Skeletal muscle tissue (tissue), 4 donors: ENCODE results near the gene SLC17A5. TPM values are rescaled to one million over a fixed set of nuclear protein-coding genes. Genes with fewer than 3 reads are reported as not detected.
"Not testable (repeated sequence)": the region's sequence is repeated elsewhere in the genome, so short reads cannot be mapped to it uniquely, and the experiment has no call there.

ENCODE experiments used
- H3K27ac ChIP-seq: one replicate; pipeline ENCODE4 v1.7.0; 2013; ENCODE audit warnings: mild to moderate bottlenecking, low read depth, low read length, inconsistent platforms
- H3K27me3 ChIP-seq, 3 donors: one replicate each; pipeline ENCODE4 v1.7.0; 2013; ENCODE audit warnings: low read length in 3 of 3; ENCODE audit not compliant: control insufficient read depth in 3 of 3, insufficient read depth in 3 of 3
- H3K36me3 ChIP-seq, 3 donors: one replicate each; pipeline ENCODE4 v1.7.0; 2013; ENCODE audit warnings: low read length in 3 of 3; ENCODE audit not compliant: control insufficient read depth in 3 of 3, insufficient read depth in 3 of 3
- H3K4me1 ChIP-seq, 3 donors: one replicate each; pipeline ENCODE4 v1.7.0; 2013; ENCODE audit warnings: low read length in 3 of 3, mild to moderate bottlenecking in 3 of 3; ENCODE audit not compliant: control insufficient read depth in 3 of 3, insufficient read depth in 3 of 3
- H3K4me3 ChIP-seq, 3 donors: one replicate each; pipeline ENCODE4 v1.7.0; 2013; ENCODE audit warnings: low read length in 3 of 3
- H3K9ac ChIP-seq, 3 donors: one replicate each; pipeline ENCODE4 v1.7.0; 2013; ENCODE audit warnings: low read length in 3 of 3, mild to moderate bottlenecking in 3 of 3, moderate library complexity in 2 of 3, low read depth in 1 of 3
- H3K9me3 ChIP-seq, 3 donors: one replicate each; pipeline ENCODE4 v1.7.0; 2013; ENCODE audit warnings: low read length in 3 of 3; ENCODE audit not compliant: control insufficient read depth in 3 of 3
- total RNA-seq: library from RNA; depleted of rRNA; stranded (reverse); fragments of >200 nt; gene quantifications from one replicate; pipeline ENCODE4 v1.2.3, GENCODE V29; 2014
- donor health status: Osteomylitis.

Gene SLC17A5
- total RNA-seq, 1 donor from 2014 or later, result 20.9 TPM

- not testable (repeated sequence) for H3K9me3 ChIP-seq, H3K27me3 ChIP-seq, H3K9ac ChIP-seq, H3K36me3 ChIP-seq
- Histone ChIP-seq H3K4me1 (peaks cover 7 to 19% (median 9%) of the 10 kb centered on the region in 3 donors), H3K27ac (peak overlapping the region; percentile 23), H3K4me3 (peak overlapping the region in 1 of 3 donors; percentile 1)
These were observed 82.3 kb downstream of the SLC17A5 start for GRCh38 chr6:73571218-73572181.

- Histone ChIP-seq H3K9ac (no peak overlapping the region), H3K27me3 (no peaks in the 10 kb centered on the region), H3K4me3 (no peak overlapping the region), H3K4me1 (peaks cover 7 to 19% (median 9%) of the 10 kb centered on the region in 3 donors), H3K36me3 (no peaks in the 10 kb centered on the region), H3K9me3 (no peaks in the 10 kb centered on the region), H3K27ac (no peak overlapping the region)
These were observed 84.7 kb downstream of the SLC17A5 start for GRCh38 chr6:73569121-73569520.

- Histone ChIP-seq H3K4me1 (peaks cover 7 to 19% (median 9%) of the 10 kb centered on the region in 3 donors), H3K27ac (no peak overlapping the region), H3K9me3 (no peaks in the 10 kb centered on the region), H3K4me3 (peak overlapping the region in 1 of 3 donors; percentile 15), H3K27me3 (no peaks in the 10 kb centered on the region), H3K9ac (no peak overlapping the region), H3K36me3 (no peaks in the 10 kb centered on the region)
These were observed 86.7 kb downstream of the SLC17A5 start for GRCh38 chr6:73566954-73567591.

GRCh38 chr6:73566486-73566871 lies 87.3 kb downstream of the SLC17A5 start:
- H3K9ac ChIP-seq, H3K4me3 ChIP-seq, H3K27ac ChIP-seq, H3K36me3 ChIP-seq, H3K9me3 ChIP-seq, H3K27me3 ChIP-seq: not testable (repeated sequence)
- peaks cover 7 to 15% (median 9%) of the 10 kb centered on the region in 3 donors for H3K4me1 ChIP-seq

- Histone ChIP-seq H3K9ac (no peak overlapping the region), H3K4me1 (peaks cover 7 to 10% (median 7%) of the 10 kb centered on the region in 3 donors), H3K27ac (no peak overlapping the region), H3K36me3 (no peaks in the 10 kb centered on the region), H3K27me3 (no peaks in the 10 kb centered on the region), H3K4me3 (no peak overlapping the region), H3K9me3 (no peaks in the 10 kb centered on the region)
These were observed 87.9 kb downstream of the SLC17A5 start for GRCh38 chr6:73565767-73566485.

GRCh38 chr6:73564578-73565345 lies 89.0 kb downstream of the SLC17A5 start:
- H3K9me3 ChIP-seq, result no peaks in the 10 kb centered on the region
- no peak overlapping the region for H3K27ac ChIP-seq
- H3K9ac ChIP-seq, result no peak overlapping the region
- no peaks in the 10 kb centered on the region for H3K27me3 ChIP-seq
- no peaks in the 10 kb centered on the region for H3K36me3 ChIP-seq
- H3K4me3 ChIP-seq, result no peak overlapping the region
- H3K4me1 ChIP-seq, result peaks cover 3 to 5% (median 3%) of the 10 kb centered on the region in 3 donors

GRCh38 chr6:73562558-73562957 lies 91.2 kb downstream of the SLC17A5 start:
- Histone ChIP-seq H3K4me3 (no peak overlapping the region), H3K36me3 (no peaks in the 10 kb centered on the region), H3K9me3 (no peaks in the 10 kb centered on the region), H3K9ac (no peak overlapping the region), H3K4me1 (peaks cover 3 to 5% (median 3%) of the 10 kb centered on the region in 3 donors), H3K27me3 (peaks cover 0 to 5% (median 0%) of the 10 kb centered on the region in 3 donors), H3K27ac (no peak overlapping the region)

- Histone ChIP-seq H3K4me1 (no peaks in the 10 kb centered on the region), H3K36me3 (no peaks in the 10 kb centered on the region), H3K9ac (no peak overlapping the region), H3K27me3 (peaks cover 0 to 5% (median 0%) of the 10 kb centered on the region in 3 donors), H3K27ac (no peak overlapping the region), H3K4me3 (no peak overlapping the region), H3K9me3 (no peaks in the 10 kb centered on the region)
These were observed 92.9 kb downstream of the SLC17A5 start for GRCh38 chr6:73560853-73561407.

GRCh38 chr6:73560182-73560732 lies 93.5 kb downstream of the SLC17A5 start:
- peaks cover 0 to 5% (median 0%) of the 10 kb centered on the region in 3 donors for H3K27me3 ChIP-seq
- H3K9me3 ChIP-seq, result no peaks in the 10 kb centered on the region
- no peak overlapping the region for H3K27ac ChIP-seq
- no peak overlapping the region for H3K4me3 ChIP-seq
- no peak overlapping the region for H3K9ac ChIP-seq
- no peaks in the 10 kb centered on the region for H3K36me3 ChIP-seq
- no peaks in the 10 kb centered on the region for H3K4me1 ChIP-seq
